Prostate gland (tissue), 2 donors: ENCODE data around the gene RSBN1L. TPM values are rescaled to one million over a fixed set of nuclear protein-coding genes. Genes with fewer than 3 reads are reported as not detected.

Source experiments
- DNase-seq: peaks from one replicate; pipeline ENCODE4 v3.0.0-alpha.2; 2019; ENCODE audit warnings: low spot score
- H3K27ac ChIP-seq, 2 donors: fragments of 200-600 bp; sonication (generic); 2 replicates each; pipeline ENCODE4 v1.5.1; 2017 to 2019
- H3K27me3 ChIP-seq: fragments of 200-600 bp; sonication (generic); replicated peaks from 2 replicates; pipeline ENCODE4 v1.5.1; 2019; ENCODE audit not compliant: insufficient read depth
- H3K36me3 ChIP-seq, 2 donors: fragments of 200-600 bp; sonication (generic); 1 replicate in 1 of 2; 2 replicates in 1 of 2; pipeline versions ENCODE4 v1.5.1 to v1.8.1; 2017 to 2019
- H3K4me1 ChIP-seq: fragments of 200-600 bp; sonication (generic); replicated peaks from 2 replicates; pipeline ENCODE4 v1.5.1; 2019
- H3K4me3 ChIP-seq, 2 donors: fragments of 200-600 bp; sonication (generic); 2 replicates each; pipeline ENCODE4 v1.5.1; 2017 to 2019
- H3K9me3 ChIP-seq: fragments of 200-600 bp; sonication (generic); 2 replicates; pipeline ENCODE4 v1.5.1; 2017
- POLR2A ChIP-seq: fragments of 450-650 bp; IDR thresholded peaks from one replicate; pipeline ENCODE4 v1.6.1; 2016; ENCODE audit warnings: antibody characterized with exemption, mild to moderate bottlenecking
- POLR2AphosphoS5 ChIP-seq: sonication (generic); formaldehyde crosslinking; IDR thresholded peaks from one replicate; pipeline ENCODE4 v1.6.1; 2017; ENCODE audit warnings: antibody characterized with exemption
- whole genome bisulfite sequencing: methylation state at CpG from one replicate; pipeline ENCODE4 v1.1.5; 2018; 5-methylcytosine and 5-hydroxymethylcytosine counted together
- intact Hi-C: fragments of 100-400 bp; cut with DNase I; formaldehyde crosslinking; loops from one replicate; pipeline ENCODE4 v1.14.2; 2022
- total RNA-seq, 2 donors: library from RNA; depleted of rRNA; stranded (reverse); fragments of >200 nt; gene quantifications; one replicate each; pipeline ENCODE4 v1.1.0, GENCODE V29; 2016
- TF ChIP-seq, protein P1 (sequence below), 4 experiments: fragments of 200-600 bp in 2 of 4; fragments of 450-650 bp in 2 of 4; sonication (generic) in 2 of 4; IDR thresholded peaks; 1 replicate in 3 of 4; 2 replicates in 1 of 4; pipeline ENCODE4 v1.5.1; 2016 to 2019; ENCODE audit warnings: antibody characterized with exemption in 4 of 4, mild to moderate bottlenecking in 2 of 4, moderate library complexity in 2 of 4

RSBN1L gene
- total RNA-seq, 2 donors from 2014 or later: 19.4 to 20.7 TPM

DNA sequence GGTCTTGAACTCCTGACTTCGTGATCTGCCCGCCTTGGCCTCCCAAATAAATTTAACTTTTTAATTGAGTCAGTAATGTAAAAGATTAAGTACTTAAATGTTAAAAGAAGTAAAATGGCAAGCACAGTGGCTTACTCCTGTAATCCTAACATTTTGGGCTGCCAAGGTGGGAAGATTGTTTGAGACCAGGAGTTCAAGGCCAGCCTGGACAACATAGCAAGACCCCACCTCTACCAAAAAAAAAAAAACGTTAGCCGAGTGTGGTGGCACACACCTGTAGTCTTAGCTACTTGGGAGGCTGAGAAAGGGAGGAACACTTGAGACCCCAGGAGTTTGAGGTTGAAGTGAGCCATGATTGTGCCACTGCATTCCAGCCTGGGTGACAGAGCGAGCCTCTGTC is 128.4 kb downstream of the RSBN1L start:
- Histone ChIP-seq H3K36me3 (no peaks in the 10 kb centered on the region), H3K27ac (no peak overlapping the region), H3K27me3 (no peaks in the 10 kb centered on the region), H3K4me3 (no peak overlapping the region), H3K9me3 (no peaks in the 10 kb centered on the region), H3K4me1 (no peaks in the 10 kb centered on the region)
- TF ChIP-seq, protein P1, sequence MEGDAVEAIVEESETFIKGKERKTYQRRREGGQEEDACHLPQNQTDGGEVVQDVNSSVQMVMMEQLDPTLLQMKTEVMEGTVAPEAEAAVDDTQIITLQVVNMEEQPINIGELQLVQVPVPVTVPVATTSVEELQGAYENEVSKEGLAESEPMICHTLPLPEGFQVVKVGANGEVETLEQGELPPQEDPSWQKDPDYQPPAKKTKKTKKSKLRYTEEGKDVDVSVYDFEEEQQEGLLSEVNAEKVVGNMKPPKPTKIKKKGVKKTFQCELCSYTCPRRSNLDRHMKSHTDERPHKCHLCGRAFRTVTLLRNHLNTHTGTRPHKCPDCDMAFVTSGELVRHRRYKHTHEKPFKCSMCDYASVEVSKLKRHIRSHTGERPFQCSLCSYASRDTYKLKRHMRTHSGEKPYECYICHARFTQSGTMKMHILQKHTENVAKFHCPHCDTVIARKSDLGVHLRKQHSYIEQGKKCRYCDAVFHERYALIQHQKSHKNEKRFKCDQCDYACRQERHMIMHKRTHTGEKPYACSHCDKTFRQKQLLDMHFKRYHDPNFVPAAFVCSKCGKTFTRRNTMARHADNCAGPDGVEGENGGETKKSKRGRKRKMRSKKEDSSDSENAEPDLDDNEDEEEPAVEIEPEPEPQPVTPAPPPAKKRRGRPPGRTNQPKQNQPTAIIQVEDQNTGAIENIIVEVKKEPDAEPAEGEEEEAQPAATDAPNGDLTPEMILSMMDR (IDR thresholded peaks at IDR 0.05): no peak
- TF ChIP-seq POLR2A: no peak
- TF ChIP-seq POLR2AphosphoS5: no peak
- intact Hi-C loops: no loop called here
- no peak for DNase-seq
- 98% methylated on average over 5 of the region's 5 CpGs for WGBS

DNA sequence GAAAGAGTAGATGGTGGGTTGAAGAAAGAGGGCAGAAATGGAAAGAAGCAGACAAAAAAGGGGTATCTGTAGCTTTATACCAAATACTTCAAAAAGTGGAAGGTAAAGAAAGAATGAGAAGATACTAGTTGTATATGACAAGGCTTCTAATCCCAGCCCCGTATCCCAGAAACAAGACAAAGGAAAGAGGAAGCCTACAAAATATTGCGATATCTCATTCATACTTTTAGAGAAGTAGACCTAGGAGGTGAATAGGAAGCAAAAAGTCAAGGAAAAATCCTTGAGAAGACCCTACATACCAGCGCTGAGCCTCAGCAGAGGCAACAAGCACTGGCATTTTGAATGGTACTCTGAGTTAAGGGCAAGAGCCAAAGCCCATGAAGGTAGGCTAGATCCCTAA is 128.9 kb downstream of the RSBN1L start:
- TF ChIP-seq POLR2A (no peak), POLR2AphosphoS5 (no peak)
- TF ChIP-seq, protein P1 (IDR thresholded peaks at IDR 0.05): no peak
- 84% methylated on average over 3 of the region's 3 CpGs for WGBS
- H3K27me3 ChIP-seq: no peaks in the 10 kb centered on the region
- H3K27ac ChIP-seq: no peak overlapping the region
- H3K9me3 ChIP-seq: no peaks in the 10 kb centered on the region
- H3K36me3 ChIP-seq: no peaks in the 10 kb centered on the region
- no peaks in the 10 kb centered on the region for H3K4me1 ChIP-seq
- intact Hi-C loops: no loop called here
- no peak for DNase-seq
- H3K4me3 ChIP-seq: no peak overlapping the region

DNA sequence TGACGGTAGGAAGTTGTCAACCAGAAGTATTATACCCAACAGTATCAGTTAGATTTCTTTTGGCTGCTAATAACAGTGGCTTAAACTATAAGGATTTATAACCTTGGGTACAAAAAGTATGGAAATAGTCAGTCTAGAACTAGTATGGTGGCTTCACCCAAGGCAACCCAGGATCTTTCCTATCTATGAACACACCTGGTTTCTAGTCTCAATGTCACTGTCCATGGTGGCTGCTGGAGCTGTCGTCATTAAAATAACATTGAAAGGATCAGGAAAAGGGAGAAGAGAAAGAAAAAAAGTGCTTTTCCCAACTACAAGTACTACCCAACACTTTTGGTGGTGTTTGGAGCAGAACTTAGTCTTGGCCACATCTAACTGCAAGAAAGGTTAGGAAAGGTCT is 130.0 kb downstream of the RSBN1L start:
- no peak for DNase-seq
- no peak overlapping the region for H3K27ac ChIP-seq
- H3K27me3 ChIP-seq: no peaks in the 10 kb centered on the region
- TF ChIP-seq POLR2AphosphoS5 (no peak), POLR2A (no peak)
- TF ChIP-seq, protein P1 (IDR thresholded peaks at IDR 0.05): no peak
- H3K9me3 ChIP-seq: no peaks in the 10 kb centered on the region
- no peaks in the 10 kb centered on the region for H3K4me1 ChIP-seq
- no peak overlapping the region for H3K4me3 ChIP-seq
- WGBS: 91% methylated on average over 2 of the region's 2 CpGs
- intact Hi-C loops: no loop called here
- H3K36me3 ChIP-seq: no peaks in the 10 kb centered on the region

DNA sequence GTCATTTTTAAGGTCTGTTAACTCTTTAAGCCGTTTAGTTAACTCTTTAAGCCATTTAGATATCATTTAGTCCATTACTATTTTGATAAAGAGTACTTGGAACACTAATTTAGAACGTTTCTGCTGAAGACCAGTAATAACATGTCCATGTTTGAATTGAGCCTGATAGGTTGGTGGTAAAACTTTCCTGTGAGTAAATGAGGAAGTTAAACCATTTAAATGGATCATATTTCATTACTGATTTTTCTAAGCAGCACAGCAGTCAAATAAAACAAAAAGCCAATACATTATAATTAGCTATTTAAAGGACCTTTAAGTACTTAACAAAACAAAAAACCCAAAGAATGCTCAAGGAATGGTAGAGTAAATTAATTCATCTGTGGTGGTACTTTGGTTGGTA is 131.7 kb downstream of the RSBN1L start:
- WGBS: 28% methylated on average over 2 of the region's 2 CpGs
- Histone ChIP-seq H3K36me3 (no peaks in the 10 kb centered on the region), H3K9me3 (no peaks in the 10 kb centered on the region), H3K27me3 (no peaks in the 10 kb centered on the region), H3K27ac (no peak overlapping the region), H3K4me3 (no peak overlapping the region), H3K4me1 (no peaks in the 10 kb centered on the region)
- DNase-seq: no peak
- intact Hi-C loops: no loop called here
- TF ChIP-seq, protein P1 (IDR thresholded peaks at IDR 0.05): no peak
- TF ChIP-seq POLR2AphosphoS5: no peak
- TF ChIP-seq POLR2A: no peak

DNA sequence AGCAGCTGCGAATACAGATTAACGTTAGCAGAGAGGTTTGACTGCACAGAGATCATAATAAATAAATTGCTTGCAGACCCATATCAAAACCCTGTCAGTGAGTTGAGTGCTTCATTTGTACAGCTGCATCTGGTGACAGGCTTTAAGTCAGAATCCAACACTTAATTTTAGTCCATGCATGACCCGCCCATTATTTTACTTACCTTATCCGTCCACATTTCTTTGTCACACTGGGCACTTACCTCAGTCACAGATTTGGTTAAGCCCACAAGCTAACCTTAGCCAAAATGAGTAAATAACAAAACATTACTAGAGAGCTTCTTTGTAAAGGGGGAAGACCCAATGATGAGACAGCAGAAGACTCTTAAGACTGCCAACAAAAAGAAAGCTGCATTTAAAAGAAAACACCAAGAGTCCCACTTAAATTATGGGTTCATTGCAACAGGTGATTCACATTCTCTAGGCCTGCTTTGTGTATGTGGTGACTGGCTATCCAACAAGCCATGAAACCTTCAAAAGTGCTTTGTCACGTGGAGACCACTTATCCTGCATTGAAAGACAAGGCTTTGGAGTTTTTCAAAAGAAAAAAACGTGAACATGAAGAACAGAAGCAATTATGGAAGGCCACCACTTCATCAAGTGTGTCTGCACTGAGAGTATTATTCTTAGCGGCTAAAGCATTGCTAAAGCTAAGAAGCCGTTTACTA is 134.5 kb downstream of the RSBN1L start:
- Histone ChIP-seq H3K4me3 (no peak overlapping the region), H3K27me3 (no peaks in the 10 kb centered on the region), H3K9me3 (no peaks in the 10 kb centered on the region), H3K4me1 (no peaks in the 10 kb centered on the region), H3K27ac (no peak overlapping the region), H3K36me3 (no peaks in the 10 kb centered on the region)
- 88% methylated on average over 8 of the region's 8 CpGs for WGBS
- intact Hi-C loops: no loop called here
- TF ChIP-seq POLR2A (no peak), POLR2AphosphoS5 (no peak)
- TF ChIP-seq, protein P1 (IDR thresholded peaks at IDR 0.05): no peak
- DNase-seq: no peak
